GM19468 (cell line): Measurements from ENCODE around the gene TFB1M.
"Not testable (repeated sequence)": the region's sequence is repeated elsewhere in the genome, so short reads cannot be mapped to it uniquely, and the experiment has no call there.

ENCODE experiments used
- ATAC-seq: cut with Tn5 transposase; IDR thresholded peaks from one replicate; pipeline ENCODE4 v1.9.1; 2021; ENCODE audit warnings: mild to moderate bottlenecking, moderate library complexity, moderate number of reproducible peaks; ENCODE audit not compliant: unreplicated experiment; ENCODE audit errors: extremely low read depth

TFB1M gene

DNA sequence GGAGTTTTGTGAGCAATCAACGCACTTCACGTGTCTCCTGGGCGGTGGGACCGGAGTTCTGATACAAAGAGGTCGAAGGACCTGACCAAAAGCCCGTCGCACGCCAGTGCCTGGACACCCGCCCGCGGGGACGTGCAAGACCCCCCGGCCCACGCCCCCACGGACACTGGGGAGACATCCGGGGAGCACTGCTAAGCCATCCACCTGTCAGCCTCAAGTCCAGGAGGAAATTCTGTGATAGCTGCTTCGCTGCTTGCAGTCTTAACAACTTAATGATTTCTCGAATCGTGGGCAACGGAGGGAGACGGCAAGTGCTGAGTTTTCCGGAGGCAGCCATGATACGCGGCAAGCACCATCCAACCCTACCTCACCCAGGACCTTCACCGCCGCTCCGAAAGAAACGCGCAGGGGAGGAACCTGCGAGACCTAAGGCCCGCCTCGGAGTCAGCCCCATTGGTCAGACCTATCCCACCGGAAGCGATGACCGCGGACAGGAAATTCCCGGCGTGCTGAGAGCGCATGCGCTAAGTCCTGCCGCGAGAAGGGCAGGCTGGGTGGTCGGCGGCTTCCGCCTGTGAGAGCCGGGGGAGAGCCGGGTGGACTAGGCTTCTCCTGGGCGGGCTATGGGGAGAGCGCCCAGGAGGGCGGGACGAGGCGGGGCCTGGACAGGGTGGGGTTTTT is at the start of gene TFB1M:
Gene TFB1M, minus strand, starts transcription at position 393 of the 681 bp plus-strand sequence. Its CDS starts 56 bp downstream, at position 337.
- peak; percentile 97 for ATAC-seq

DNA sequence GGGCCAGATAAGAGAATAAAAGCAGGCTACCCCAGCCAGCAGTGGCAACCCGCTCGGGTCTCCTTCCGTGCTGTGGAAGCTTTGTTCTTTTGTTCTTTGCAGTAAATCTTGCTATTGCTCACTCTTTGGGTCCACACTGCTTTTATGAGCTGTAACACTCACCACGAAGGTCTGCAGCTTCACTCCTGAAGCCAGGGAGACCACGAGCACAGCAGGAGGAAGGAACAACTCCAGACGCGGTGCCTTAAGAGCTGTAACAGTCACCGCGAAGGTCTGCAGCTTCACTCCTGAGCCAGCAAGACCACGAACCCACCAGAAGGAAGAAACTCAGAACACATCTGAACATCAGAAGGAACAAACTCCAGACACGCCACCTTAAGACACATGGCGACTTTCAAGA is 49.7 kb upstream of the TFB1M start:
- not testable (repeated sequence) for ATAC-seq

DNA sequence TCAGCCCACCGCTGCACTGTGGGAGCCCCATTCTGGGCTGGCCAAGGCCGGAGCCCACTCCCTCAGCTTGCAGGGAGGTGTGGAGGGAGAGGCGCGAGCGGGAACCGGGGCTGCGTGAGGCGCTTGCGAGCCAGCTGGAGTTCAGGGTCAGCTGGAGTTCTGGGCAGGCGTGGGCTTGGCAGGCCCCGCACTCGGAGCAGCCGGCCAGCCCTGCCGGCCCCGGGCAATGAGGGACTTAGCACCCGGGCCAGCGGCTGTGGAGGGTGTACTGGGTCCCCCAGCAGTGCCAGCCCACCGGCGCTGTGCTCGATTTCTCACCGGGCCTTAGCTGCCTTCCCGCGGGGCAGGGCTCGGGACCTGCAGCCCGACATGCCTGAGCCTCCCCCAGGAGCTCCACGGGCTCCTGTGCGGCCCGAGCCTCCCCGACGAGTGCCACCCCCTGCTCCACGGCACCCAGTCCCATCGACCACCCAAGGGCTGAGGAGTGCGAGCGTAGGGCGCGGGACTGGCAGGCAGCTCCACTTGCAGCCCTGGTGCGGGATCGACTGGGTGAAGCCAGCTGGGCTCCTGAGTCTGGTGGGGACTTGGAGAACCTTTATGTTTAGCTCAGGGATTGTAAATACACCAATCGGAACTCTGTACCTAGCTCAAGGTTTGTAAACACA is 48.8 kb upstream of the TFB1M start:
- not testable (repeated sequence) for ATAC-seq

DNA sequence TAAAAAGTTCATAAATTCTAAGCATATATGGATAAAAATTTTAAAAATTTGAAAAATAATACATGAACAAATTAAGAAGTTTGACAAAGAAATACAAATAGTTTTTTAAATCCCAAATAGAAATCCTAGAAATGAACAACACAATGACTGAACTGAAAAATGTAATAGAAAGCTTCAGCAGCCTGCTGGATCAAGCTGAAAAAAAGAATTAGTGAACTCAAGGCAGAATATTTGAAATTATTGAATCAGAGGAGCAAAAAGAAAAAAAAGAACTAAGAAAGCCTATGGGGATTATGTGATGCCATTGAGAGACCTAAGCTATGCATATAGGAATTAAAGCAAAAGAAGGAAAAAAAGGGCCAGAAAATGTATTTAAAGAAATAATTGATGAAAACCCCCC is 39.9 kb upstream of the TFB1M start:
- ATAC-seq = no peak

DNA sequence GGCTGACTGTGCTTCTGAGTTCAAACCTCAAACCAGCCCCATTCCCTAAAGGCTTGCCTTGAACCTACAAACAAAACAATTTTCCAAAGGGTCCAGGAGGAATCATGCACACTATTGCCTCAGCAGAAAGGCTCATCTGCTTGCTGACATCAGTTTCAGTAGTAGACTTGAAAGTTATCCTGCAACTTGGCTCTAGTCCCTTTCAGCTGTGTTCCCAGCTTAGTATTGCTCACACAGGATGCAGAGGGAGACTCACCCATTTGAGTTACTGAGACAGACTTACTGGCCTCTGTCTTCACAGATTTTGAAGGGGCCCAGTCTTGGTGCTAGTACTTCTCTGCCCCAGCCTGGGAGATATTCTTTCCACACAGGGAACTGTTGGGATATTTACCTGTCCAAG is 38.5 kb upstream of the TFB1M start:
- no peak for ATAC-seq

DNA sequence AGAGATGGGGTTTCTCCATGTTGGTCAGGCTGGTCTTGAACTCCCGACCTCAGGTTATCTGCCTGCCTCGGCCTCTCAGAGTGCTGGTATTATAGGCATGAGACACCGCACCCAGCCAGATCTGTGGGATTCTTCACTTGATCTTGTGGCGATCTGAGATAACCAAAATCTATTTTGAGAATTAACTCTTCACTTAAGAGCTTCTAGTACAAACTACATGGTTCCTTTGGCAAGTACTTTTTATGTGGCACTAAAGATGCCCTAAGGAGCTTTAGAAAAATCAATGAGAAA is 37.8 kb upstream of the TFB1M start:
- ATAC-seq = no peak

DNA sequence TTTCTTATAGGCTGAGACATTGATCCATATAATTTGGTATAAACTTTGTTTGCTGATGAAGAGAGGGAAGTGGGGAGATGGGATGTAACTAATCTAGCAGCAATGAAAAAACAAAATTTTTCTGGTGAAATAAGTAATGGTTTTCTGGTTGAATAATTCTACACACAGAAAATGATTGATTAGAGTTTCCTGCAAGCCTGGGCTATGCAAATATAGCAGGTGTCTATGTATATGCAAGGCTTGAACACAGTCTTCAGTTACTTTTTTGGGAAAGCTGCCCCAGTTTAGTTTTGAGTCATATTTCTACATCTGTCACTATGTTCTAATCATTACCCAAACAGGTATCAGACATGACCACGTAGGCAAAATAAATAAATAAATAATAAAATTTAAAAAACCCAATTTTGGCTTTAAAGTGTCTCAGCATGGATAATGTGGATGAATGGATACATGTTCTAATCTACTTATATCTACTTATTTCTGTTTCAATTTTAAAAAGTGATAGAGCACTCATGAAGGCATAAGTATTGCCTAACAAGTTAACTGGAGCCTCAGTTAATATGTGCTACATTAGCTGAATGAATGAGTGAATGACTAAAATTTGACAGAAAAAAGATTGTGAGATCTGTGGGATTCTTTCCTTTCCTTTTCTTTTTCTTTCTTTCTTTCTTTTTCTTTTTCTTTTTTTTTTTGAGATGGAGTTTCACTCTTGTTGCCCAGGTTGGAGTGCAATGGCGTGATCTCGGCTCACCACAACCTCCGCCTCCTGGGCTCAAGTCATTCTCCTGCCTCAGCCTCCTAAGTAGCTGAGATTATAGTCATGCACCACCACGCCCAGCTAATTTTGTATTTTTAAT is 37.2 kb upstream of the TFB1M start:
- peak; percentile 96 for ATAC-seq

DNA sequence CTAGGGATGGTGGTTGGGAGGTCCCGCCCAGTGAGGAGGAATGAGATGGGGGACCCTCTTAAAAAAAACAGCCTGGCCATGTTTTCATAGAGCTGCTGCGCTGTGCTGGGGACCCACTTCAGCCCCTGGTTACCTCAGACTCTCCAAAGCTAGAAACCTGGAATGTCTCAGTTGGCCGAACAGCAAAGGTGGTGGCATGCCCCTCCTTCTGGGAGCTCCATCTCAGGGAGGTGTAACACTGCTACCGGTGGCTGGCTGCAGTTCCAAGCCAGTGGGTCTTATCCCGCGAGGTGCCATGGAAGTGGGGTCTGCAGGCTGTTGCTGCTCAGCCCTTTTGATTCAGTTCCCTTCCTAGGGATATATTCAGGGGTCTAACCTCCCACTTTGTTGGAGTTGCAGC is 35.7 kb upstream of the TFB1M start:
- no peak for ATAC-seq

DNA sequence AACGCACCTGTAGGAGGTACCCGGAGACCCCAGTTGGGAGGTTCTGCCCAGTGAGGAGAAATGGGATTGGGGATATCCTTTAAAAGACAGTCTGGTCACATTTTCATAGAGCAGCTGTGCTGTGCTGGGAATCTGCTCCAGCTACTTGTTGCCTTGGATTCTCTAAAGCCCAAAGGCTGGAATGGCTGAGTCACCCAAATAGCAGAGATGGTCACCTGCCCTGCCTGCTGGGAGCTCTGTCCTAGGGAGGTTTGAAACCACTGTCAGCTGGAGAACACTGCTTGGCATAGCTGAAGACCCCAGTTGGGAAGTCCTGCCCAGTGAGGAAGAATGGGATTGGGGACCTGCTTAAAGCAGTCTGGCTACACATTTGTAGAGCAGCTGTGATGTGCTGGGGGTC is 34.8 kb upstream of the TFB1M start:
- ATAC-seq = no peak

DNA sequence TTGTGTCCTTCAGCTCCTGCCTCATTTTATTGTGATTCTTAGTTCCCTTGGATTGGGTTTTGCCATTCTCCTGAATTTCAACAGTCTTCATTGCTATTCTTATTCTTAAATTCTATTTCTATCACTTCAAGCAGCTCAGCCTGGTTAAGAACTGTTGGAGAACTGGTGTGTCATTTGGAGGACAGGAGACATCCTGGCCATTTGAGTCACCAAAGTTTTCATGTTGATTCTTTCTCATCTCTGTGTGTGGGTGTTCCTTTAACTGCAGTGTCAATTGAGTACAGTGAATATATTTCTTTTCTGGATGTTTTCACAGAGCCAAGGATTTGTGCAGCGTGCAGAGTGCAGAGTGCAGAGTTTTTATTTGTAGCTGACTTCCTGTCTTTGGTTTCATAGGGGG is 33.5 kb upstream of the TFB1M start:
- ATAC-seq = no peak

DNA sequence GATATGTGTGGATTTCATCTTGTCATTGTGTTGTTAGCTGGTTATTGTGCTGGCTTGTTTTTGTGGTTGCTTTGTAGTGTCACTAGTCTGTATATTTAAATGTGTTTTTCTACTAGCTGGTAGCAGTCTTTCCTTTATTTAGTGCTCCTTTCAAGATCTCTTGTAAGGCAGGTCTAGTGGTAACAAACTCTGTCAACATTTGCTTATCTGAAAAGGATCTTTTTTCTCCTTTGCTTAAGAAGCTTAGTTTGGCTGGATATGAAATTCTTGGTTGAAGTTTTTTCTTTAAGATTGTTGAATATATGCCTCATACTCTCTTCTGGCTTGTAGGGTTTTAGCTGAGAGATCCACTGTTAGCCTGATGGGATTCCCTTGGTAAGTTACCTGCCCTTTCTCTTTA is 32.7 kb upstream of the TFB1M start:
- ATAC-seq = no peak

DNA sequence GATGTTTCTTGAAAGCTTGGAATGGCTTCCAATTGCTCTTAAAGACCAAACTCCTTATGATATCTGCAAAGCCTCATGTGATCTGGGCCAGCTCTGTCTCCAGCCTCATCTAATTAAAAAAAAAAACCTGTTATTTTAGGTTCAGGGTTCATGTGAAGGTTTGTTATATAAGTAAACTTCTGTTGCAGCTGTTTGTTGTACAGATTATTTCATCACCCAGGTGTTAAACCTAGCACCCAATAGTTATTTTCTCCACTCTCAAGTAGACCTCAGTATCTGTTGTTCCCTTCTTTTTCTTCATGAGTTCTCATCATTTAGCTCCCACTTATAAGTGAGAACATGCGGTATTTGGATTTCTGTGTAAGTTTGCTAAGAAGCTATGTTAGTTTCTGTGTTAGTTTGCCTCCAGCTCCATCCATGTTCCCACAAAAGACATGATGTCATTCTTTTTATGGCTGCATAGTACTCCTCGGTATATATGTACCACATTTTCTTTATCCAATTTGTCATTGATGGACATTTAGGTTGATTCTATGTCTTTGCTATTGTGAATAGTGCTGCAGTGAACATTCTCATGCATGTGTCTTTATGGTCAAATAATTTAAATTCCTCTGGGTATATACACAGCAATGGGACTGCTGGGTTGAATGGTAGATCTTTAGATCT is 30.2 kb upstream of the TFB1M start:
- ATAC-seq = no peak

DNA sequence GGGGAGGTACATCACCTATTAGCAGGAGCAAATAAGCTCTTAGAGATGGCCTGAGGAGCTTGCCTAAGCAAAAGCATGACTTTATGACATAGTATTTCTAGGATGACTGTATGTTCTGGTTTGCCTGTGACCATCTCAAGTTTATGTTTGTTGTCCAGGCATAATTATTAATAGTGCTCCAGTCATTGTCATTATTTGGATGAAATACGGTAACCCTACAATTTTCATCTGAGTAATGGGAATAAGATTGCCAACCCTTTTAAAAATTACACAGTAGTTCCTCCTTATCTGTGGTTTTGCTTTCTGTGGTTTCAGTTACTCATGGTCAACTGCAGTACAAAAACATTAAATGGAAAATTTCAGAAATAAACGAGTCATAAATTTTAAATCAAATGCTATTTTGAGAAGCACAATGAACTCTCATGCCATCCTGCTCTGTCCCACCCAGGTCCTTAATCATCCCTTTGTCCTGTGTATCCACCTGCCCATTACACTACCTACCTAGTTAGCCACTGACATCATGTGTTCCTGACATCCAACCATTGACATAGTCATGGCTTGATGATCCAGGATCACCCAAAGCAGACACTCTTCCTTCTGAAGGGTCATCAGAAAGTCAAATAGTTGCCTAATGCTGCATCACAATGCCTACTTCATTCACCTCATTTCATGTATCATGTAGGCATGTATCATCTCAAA is 27.0 kb upstream of the TFB1M start:
- ATAC-seq = peak; percentile 47

DNA sequence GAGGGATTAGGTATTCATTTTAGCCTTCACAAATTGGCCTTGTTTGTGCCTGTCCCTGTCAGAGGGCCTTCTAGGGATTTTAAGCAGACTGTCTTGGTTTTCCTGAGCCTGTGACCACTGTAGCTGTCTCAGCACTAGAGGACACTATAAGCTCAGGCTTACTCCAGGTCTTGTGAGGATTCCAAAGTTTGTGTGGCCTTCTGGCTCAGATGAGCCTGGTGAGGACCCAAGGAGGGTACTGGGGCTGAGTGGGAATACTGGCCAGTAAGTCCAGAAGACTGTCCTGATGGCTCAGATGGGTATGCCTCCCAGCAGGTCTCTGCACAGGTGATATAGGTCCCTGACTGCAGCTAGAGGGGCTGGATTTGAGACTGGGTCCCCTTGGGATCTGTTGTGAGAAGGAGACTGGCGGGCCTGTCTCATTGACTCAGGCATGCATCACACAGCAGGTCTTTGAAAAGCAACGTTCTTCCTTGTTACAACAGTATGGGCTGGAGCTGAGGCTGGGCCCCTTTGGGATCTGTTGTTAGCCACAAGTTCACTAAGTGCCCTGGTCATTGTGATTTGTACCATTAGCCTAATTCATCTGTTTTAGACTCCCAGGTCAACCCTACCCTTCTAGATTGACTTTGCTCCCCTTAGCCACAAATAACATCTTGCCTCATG is 26.3 kb upstream of the TFB1M start:
- ATAC-seq = no peak

DNA sequence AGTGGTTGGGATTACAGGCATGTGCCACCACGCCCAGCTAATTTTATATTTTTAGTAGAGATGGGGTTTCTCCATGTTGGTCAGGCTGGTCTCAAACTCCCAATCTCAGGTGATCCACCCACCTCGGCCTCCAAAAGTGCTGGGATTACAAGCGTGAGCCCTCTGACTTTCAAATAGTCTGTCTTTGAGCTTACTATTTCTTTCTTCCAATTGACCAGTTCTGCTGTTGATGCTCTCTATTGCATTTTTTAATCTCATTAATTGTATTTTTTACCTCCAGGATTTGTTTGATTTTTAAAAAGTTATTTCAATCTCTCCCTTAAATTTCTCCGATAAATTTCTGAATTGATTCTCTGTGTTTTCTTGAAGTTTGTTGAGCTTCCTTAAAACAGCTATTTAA is 25.6 kb upstream of the TFB1M start:
- ATAC-seq = not testable (repeated sequence)

DNA sequence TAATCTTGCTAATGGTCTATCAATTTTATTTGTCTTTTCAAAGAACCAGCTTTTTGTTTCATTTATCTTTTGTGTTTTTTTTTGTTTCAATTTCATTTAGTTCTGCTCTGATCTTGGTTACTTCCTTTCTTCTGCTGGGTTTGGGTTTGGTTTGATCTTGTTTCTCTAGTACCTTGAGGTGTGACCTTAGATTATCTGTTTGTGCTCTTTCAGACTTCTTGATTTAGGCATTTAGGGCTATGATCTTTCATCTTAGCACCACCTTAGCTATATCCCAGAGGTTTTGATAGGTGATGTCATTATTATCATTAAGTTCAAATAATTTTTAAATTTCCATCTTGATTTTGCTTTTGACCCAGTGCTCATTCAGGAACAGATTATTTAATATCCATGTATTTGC is 24.0 kb upstream of the TFB1M start:
- ATAC-seq = not testable (repeated sequence)

DNA sequence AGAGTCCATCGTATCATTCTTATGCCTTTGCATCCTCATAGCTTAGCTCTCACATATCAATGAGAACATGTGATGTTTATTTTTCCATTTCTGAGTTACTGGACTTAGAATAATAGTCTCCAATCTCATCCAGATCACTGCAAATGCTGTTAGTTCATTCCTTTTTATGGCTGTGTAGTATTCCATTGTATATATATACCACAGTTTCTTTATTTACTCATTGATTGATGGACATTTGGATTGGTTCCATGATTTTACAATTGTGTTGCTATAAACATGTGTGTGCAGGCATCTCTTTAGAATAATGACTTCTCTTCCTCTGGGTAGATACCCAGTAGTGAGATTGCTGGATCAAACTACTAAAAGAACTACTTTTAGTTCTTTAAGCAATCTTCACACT is 21.0 kb upstream of the TFB1M start:
- ATAC-seq = no peak

DNA sequence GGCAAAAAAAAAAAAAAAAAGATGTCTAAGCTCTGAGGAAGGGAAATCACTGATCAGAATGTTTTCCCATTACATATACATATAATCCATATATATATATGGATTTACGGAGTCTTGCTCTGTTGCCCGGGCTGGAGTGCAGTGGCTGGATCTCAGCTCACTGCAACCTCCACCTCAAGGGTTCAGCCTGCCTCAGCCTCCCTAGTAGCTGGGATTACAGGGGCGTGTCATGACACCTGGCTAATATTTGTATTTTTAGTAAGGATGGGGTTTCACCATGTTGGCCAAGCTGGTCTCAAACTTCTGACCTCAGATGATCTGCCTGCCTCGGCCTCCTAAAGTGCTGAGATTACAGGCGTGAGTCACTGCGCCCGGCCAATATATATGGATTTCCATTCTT is 19.8 kb upstream of the TFB1M start:
- not testable (repeated sequence) for ATAC-seq

DNA sequence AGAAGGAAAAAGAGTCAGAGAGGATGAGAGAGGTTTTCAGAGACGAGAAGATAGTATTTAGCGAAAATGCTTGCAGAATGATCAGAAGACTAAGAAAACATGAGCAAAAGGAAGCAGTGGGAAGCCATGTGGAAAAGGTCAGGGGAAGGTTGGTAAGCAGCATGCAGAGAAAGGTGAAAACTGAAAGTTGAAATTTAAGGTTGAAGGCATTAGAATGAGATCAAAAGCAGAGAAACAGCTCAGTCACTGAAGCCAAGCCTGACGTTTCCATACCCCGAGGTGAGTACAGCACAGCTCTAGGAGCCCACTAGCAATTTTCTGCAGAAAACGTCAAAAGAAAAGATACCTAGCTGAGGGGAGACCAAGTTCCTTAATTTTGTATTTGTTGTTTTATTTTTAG is 19.1 kb upstream of the TFB1M start:
- no peak for ATAC-seq

DNA sequence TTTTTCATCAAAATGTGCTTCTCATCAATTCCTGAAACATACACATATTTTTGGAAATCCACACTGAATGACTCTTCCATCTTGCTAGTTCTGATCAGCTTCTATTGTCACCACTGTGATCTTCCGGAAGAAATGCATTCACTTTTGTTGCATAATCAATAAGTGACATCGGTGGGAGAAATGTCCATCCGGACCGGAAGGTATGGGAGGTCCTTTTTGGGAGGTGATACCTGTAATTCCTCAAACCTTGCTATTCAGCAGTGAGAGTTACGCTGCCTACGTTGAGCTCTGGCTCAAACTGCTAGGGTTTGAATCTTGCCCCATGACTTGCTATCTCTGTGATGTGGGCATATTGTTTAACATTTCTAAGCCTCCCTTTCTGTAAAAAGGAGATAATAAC is 16.6 kb upstream of the TFB1M start:
- no peak for ATAC-seq
